Erythroblast (primary cell): ENCODE results near the gene OR2V2.

Source experiments
- GATA1 ChIP-seq: IDR thresholded peaks from 2 replicates; pipeline ENCODE4 v1.6.1; 2011; ENCODE audit warnings: low read depth, mild to moderate bottlenecking, control low read depth, low read length, moderate library complexity
- POLR2A ChIP-seq: IDR thresholded peaks from 2 replicates; pipeline ENCODE4 v1.6.1; 2011; ENCODE audit warnings: mild to moderate bottlenecking, low read length

DNA sequence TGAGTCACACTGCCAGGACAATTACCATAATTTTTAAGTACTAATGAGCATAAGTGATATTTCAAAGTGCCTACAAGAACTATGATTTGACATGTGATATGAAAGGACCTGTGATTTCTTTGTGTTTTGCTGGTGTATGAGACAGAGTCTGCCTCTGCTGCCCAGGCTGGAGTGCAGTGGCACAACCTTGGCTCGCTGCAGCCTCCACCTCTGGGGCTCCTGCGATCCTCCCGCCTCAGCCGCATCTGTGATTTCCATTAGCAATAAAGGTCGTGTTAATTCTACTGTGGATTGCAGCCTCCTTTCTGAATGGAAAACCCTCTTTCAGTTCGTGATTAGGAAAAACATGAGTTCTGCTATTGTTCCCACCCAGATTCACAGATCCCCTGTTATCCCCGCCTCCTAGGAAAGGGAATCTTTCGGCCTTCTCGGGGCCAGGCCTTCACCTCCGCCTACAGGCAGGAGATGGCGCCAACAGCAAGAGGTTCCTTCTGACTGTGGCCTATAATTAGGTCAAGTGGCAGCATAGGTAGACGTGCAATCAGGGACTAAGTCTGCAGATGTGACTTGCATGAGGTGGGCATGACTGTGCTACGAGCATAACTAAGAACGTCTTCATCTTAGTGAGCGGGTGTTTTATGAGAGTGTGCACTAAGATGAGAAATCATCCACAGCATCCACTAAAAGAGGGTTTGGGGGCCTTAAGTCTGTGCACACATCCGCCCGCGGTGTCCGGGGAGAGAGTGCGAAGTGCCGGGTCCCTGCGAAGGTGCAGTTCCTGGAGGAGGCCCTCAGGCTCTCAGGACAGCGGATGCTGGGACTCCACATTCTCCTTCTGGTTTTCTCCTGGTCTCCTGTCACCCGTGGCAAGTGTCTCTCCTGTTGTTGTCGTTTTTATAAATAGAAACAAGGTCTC is 34.5 kb downstream of the OR2V2 start:
- TF ChIP-seq POLR2A (no peak), GATA1 (no peak)
